Measurements from ENCODE around the gene ANKRD34C. TPM values are rescaled to one million over a fixed set of nuclear protein-coding genes. Genes with fewer than 3 reads are reported as not detected.

The ANKRD34C gene
- total RNA-seq, 6 experiments from 2014 or later, result not detected

DNA sequence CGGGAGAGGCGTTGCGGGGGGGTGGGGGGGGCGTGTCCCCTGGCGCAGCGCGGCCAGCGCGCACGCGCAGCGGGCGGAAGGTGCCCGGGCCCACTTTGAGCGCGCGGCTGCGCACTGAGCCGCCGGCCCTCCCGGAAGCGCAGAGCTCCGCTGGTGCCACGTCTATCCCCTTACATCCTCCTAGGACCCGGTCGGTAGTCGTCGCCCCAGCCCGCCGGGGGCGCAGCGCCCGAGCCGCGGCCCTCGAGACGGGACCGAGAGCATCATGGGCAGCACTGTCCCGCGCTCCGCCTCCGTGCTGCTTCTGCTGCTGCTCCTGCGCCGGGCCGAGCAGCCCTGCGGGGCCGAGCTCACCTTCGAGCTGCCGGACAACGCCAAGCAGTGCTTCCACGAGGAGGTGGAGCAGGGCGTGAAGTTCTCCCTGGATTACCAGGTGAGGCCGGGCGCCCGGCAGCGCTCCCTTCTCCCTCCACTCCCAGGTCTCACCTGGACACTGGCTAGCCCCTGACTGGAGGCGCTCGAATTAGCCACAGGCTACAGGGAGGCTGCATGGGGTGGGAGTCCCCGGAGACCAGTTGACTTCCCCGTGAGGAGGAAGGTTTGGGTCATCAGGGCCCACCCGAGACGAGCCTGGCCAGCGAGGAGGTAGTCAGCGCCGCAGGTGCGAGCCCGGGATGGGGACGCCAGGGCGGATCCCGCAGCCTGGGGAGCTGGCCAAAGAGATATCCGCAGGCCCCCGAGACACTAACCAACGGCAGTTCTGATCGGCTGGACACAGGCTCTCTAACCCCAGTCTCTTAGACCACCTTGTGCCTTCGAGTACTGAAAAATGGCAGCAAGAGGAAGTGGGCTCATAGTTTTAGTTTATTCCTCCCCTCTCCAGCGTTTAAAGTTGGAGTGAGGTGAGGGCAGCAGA is 28.7 kb downstream of the ANKRD34C start, which contains the start of gene TMED3:
TMED3 (plus strand) TSS at position 128 of the 916 bp plus-strand sequence; CDS start at position 266, 138 bp downstream.
- Mint-ChIP-seq H3K36me3 (ENCODE audit: low read depth) (peaks cover 40% of the 10 kb centered on the region), H3K4me1 (ENCODE audit: low read depth) (peaks cover 29% of the 10 kb centered on the region), H3K4me3 (peak within 1 kb of the TSS; percentile 90), H3K27ac (peak within 1 kb of the TSS; percentile 38), H3K9me3 (no peaks in the 10 kb centered on the region), H3K27me3 (ENCODE audit: insufficient read depth) (peaks cover 9% of the 10 kb centered on the region; the same call in 1 of the 2 replicates)
- peak; percentile 61 for TF ChIP-seq CTCF (IDR thresholded peaks at IDR 0.05)
- peak; percentile 82 for DNase-seq

DNA sequence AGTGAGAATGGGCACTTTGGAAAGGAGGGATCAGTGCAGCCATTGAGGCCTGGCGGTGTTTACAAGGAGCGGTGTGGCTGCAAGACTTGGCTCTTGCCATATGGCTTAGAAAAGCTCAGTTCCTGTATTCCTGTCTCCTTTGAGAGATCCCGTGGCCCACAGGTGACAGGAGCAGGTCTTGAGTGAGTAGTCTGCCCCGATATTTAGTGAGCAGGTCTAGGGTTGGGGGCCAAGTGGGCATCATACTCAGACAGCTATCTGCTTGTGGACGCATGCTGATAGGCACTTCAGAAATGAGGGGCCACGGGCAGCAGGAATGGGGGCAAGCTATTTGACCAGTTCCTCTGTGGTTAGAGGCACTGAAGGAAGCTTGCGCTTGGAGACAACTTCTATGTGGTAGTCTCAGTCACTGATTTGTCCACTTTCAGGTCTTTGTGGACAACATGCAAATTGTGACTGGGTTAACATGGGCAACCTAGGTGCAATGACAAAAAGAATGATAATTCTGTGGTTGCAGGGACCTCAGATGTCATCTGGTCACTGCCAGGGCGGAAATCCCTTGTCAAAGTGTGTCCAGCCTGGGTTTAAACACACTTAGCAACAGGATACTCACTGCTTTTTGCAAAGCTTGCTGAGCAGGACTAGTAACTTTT is 29.5 kb downstream of the ANKRD34C start:
- H3K4me3 Mint-ChIP-seq, result peak overlapping the region; percentile 90

DNA sequence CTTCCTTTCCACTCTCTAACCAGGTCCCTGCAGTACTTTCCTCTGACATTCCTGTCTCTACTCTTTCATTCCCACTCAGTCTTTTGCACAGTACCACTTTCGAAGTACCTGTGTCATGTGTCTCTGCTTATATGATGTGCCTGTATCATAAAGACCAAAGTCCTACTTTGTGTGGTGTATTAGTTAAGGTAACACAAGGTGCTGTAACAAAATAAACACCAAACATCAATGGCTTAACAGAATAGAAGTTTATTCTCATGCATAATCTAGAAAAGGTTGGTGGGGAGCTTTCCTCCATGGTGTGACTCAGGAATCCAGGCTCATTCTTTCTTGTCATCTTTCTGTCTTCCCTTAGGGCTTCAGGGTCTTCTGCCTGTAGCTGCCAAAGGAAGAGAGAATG is 31.7 kb downstream of the ANKRD34C start:
- Mint-ChIP-seq H3K9me3 (no peaks in the 10 kb centered on the region), H3K27ac (no peak overlapping the region), H3K36me3 (ENCODE audit: low read depth) (peaks cover 67% of the 10 kb centered on the region), H3K4me3 (no peak overlapping the region), H3K27me3 (ENCODE audit: insufficient read depth) (peaks cover 2% of the 10 kb centered on the region), H3K4me1 (ENCODE audit: low read depth) (peaks cover 29% of the 10 kb centered on the region)
- DNase-seq, result no peak
- no peak for TF ChIP-seq CTCF (IDR thresholded peaks at IDR 0.05)

More for the DNA sequence above, 29.5 kb downstream of the ANKRD34C start:
- Mint-ChIP-seq H3K4me1 (ENCODE audit: low read depth) (peaks cover 29% of the 10 kb centered on the region), H3K36me3 (ENCODE audit: low read depth) (peaks cover 48% of the 10 kb centered on the region), H3K27me3 (ENCODE audit: insufficient read depth) (peaks cover 9% of the 10 kb centered on the region), H3K9me3 (no peaks in the 10 kb centered on the region), H3K27ac (peak overlapping the region; percentile 38)
- no peak for TF ChIP-seq CTCF (IDR thresholded peaks at IDR 0.05)
- DNase-seq, result no peak

- Mint-ChIP-seq H3K27ac (no peak overlapping the region), H3K4me1 (ENCODE audit: low read depth) (peaks cover 29% of the 10 kb centered on the region), H3K27me3 (ENCODE audit: insufficient read depth) (no peaks in the 10 kb centered on the region; the same call in 1 of the 2 replicates), H3K4me3 (no peak overlapping the region), H3K9me3 (no peaks in the 10 kb centered on the region), H3K36me3 (ENCODE audit: low read depth) (peaks cover 73% of the 10 kb centered on the region)
- TF ChIP-seq CTCF (IDR thresholded peaks at IDR 0.05), result no peak
- no peak for DNase-seq
Measured at GRCh38 chr15:79314811-79315210, 32.3 kb downstream of the ANKRD34C start.

DNA sequence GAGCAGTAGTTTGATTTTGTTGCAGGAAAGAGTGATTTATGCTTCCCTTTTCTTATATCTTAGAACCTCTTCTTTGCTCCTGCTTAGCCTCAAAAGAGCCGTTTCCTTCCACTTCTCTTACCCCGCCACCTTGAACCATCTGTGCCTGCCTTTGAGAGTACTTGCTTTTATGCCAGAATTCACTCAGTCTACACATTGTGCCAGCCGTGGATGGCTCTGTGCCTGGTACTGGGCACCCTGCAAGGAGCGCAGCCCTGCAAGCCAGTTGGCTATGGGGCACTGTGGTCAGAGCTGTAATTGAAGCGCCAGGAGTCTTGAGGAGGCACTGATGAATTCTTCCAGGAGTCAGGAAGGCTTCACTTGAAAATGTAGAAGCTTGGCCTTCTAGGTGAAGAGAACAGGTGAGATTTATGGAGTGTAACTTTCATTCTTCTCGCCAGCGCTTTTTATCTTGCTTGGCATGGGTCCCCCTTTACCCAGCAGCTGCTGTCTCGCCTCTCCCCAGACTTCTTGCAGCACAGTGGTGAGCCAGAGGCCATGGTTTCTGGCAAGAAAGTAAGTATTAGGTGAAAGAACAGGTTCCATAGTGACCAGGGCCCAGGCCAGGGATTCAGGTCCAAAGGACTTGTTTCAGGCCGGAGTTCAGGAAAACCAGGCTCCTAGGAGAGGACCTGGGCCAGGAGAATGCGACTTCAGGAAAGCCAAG is 33.3 kb downstream of the ANKRD34C start:
- no peak for TF ChIP-seq CTCF (IDR thresholded peaks at IDR 0.05)
- Mint-ChIP-seq H3K27me3 (ENCODE audit: insufficient read depth) (no peaks in the 10 kb centered on the region; the same call in 1 of the 2 replicates), H3K4me1 (ENCODE audit: low read depth) (peaks cover 29% of the 10 kb centered on the region), H3K4me3 (no peak overlapping the region), H3K9me3 (no peaks in the 10 kb centered on the region), H3K36me3 (ENCODE audit: low read depth) (peaks cover 73% of the 10 kb centered on the region), H3K27ac (no peak overlapping the region)
- no peak for DNase-seq
